Endothelial cell of umbilical vein (primary cell): ENCODE measurements around the gene MAMDC4. TPM values are rescaled to one million over a fixed set of nuclear protein-coding genes. Genes with fewer than 3 reads are reported as not detected.

Source experiments
- BruUV-seq: library from RNA; stranded (reverse); fragments of 400-500 nt; replicated peaks from 2 replicates; lab custom pipeline; 2021; lab: Mats Ljungman, UMichigan
- CTCF ChIA-PET: fragments of 300-600, 350-600 bp; sonication (Branson Sonifier 250); formaldehyde crosslinking; loops from one replicate; lab custom pipeline; 2021; ENCODE audit warnings: antibody characterized with exemption, inconsistent platforms; lab: Charles Lee
- POLR2A ChIA-PET: fragments of 300-600, 350-600 bp; sonication (Branson Sonifier 250); formaldehyde crosslinking; loops from one replicate; lab custom pipeline; 2021; ENCODE audit warnings: antibody characterized with exemption, inconsistent platforms; lab: Charles Lee
- DNase-seq: peaks from one replicate; pipeline ENCODE4 v3.0.0-alpha.2; 2011; ENCODE audit warnings: low read depth, low spot score
- FAIRE-seq: peaks from 2 replicates; lab custom pipeline; 2011; peaks lifted over from hg19 to GRCh38; lab: Jason Lieb, UNC
- H2AFZ ChIP-seq: 2 replicates; pipeline ENCODE4 v1.6.0; 2012; ENCODE audit warnings: low read depth, low read length, control low read depth, inconsistent platforms
- H3K27ac ChIP-seq: 2 replicates; pipeline ENCODE4 v1.5.1; 2011; ENCODE audit warnings: low read depth, mild to moderate bottlenecking, control low read depth, low read length, moderate library complexity; ENCODE audit not compliant: insufficient read depth
- H3K27me3 ChIP-seq, 2 experiments: 2 replicates each; pipeline versions ENCODE4 v1.6.0 to v1.6.1; 2011; ENCODE audit warnings: low read length in 2 of 2, mixed read lengths in 1 of 2; ENCODE audit not compliant: control insufficient read depth in 2 of 2, insufficient read depth in 2 of 2
- H3K36me3 ChIP-seq, 2 experiments: 2 replicates in 1 of 2; 3 replicates in 1 of 2; pipeline ENCODE4 v1.5.1; 2011; ENCODE audit warnings: low read length in 2 of 2, mild to moderate bottlenecking in 1 of 2, moderate library complexity in 1 of 2; ENCODE audit not compliant: control insufficient read depth in 2 of 2, insufficient read depth in 2 of 2; ENCODE audit errors: extremely low read depth in 1 of 2
- H3K4me1 ChIP-seq: 3 replicates; pipeline ENCODE4 v1.5.1; 2011; ENCODE audit warnings: mild to moderate bottlenecking, low read length; ENCODE audit not compliant: control insufficient read depth, insufficient read depth; ENCODE audit errors: extremely low read depth
- H3K4me2 ChIP-seq: 2 replicates; pipeline ENCODE4 v1.6.1; 2011; ENCODE audit warnings: low read length, control low read depth, mixed read lengths; ENCODE audit not compliant: insufficient read depth
- H3K4me3 ChIP-seq, 3 experiments: fragments of 200-600 bp in 1 of 3; sonication (generic), shearing (Covaris generic) in 1 of 3; replicated peaks in 1 of 3; 2 replicates each; pipeline ENCODE4 v1.5.1; 2011 to 2016; ENCODE audit warnings: control low read depth in 3 of 3, low read length in 3 of 3, mild to moderate bottlenecking in 2 of 3, inconsistent platforms in 1 of 3, low read depth in 1 of 3, moderate library complexity in 1 of 3; ENCODE audit not compliant: insufficient read depth in 1 of 3
- H3K79me2 ChIP-seq: 2 replicates; pipeline ENCODE4 v1.6.0; 2012; ENCODE audit warnings: low read length, inconsistent platforms; ENCODE audit not compliant: control insufficient read depth, insufficient read depth
- H3K9ac ChIP-seq: replicated peaks from 2 replicates; pipeline ENCODE3; 2011; ENCODE audit warnings: low read length, control low read depth; ENCODE audit not compliant: insufficient read depth; ENCODE audit errors: extremely low read depth
- H3K9me1 ChIP-seq: replicated peaks from 3 replicates; pipeline ENCODE4 v1.6.0; 2011; ENCODE audit warnings: mild to moderate bottlenecking, low read length; ENCODE audit not compliant: control insufficient read depth, insufficient read depth; ENCODE audit errors: extremely low read depth
- H3K9me3 ChIP-seq: replicated peaks from 2 replicates; pipeline ENCODE4 v1.5.1; 2012; ENCODE audit warnings: low read length, inconsistent platforms; ENCODE audit not compliant: control insufficient read depth, insufficient read depth
- H4K20me1 ChIP-seq: replicated peaks from 2 replicates; pipeline ENCODE3; 2011; ENCODE audit warnings: mild to moderate bottlenecking, low read length; ENCODE audit not compliant: control insufficient read depth, insufficient read depth; ENCODE audit errors: extremely low read depth
- CTCF ChIP-seq, 2 donors: IDR thresholded peaks; 1 replicate in 1 of 2; 2 replicates in 1 of 2; pipeline ENCODE4 v1.5.1; 2011; ENCODE audit warnings: low read length in 2 of 2, mild to moderate bottlenecking in 2 of 2, moderate library complexity in 2 of 2, control low read depth in 1 of 2, inconsistent platforms in 1 of 2, low read depth in 1 of 2; ENCODE audit not compliant: insufficient read depth in 1 of 2; ENCODE audit errors: extremely low read depth in 1 of 2
- EZH2 ChIP-seq: IDR thresholded peaks from 2 replicates; pipeline ENCODE4 v1.6.1; 2012; ENCODE audit warnings: borderline replicate concordance, low read depth, mild to moderate bottlenecking, moderate library complexity, low read length, inconsistent platforms; ENCODE audit not compliant: severe bottlenecking
- FOS ChIP-seq: IDR thresholded peaks from 2 replicates; pipeline ENCODE4 v1.6.1; 2011; ENCODE audit warnings: mild to moderate bottlenecking, low read length, moderate library complexity, borderline replicate concordance; ENCODE audit not compliant: insufficient read depth
- GATA2 ChIP-seq: IDR thresholded peaks from 2 replicates; pipeline ENCODE4 v1.7.0; 2011; ENCODE audit warnings: low read depth, mild to moderate bottlenecking, moderate library complexity, mixed read lengths, low read length; ENCODE audit not compliant: insufficient read length, insufficient read depth
- JUN ChIP-seq: IDR thresholded peaks from 2 replicates; pipeline ENCODE4 v1.6.1; 2011; ENCODE audit warnings: borderline replicate concordance, low read depth; ENCODE audit not compliant: insufficient read length, insufficient read depth
- MAX ChIP-seq: IDR thresholded peaks from 2 replicates; pipeline ENCODE4 v1.6.1; 2011; ENCODE audit not compliant: insufficient read depth, insufficient read length
- MYC ChIP-seq: IDR thresholded peaks from one replicate; pipeline ENCODE4 v1.6.1; 2011; ENCODE audit warnings: mild to moderate bottlenecking, low read depth, low read length
- POLR2A ChIP-seq: IDR thresholded peaks from 2 replicates; pipeline ENCODE4 v1.6.1; 2012; ENCODE audit warnings: low read depth, mild to moderate bottlenecking, control low read depth, low read length
- POLR2AphosphoS5 ChIP-seq: IDR thresholded peaks from 2 replicates; pipeline ENCODE4 v1.6.1; 2012; ENCODE audit warnings: low read depth, mild to moderate bottlenecking, control low read depth, low read length, moderate library complexity; ENCODE audit not compliant: insufficient read depth
- dilution Hi-C: fragments of 300-500 bp; cut with MboI; formaldehyde crosslinking; loops from one replicate; pipeline ENCODE4 v1.15.0; 2019; ENCODE audit warnings: low sequenced_read_pairs; ENCODE audit not compliant: extremely low pct_ligation_motif_present
- intact Hi-C: fragments of 100-400 bp; cut with micrococcal nuclease; formaldehyde crosslinking; loops from one replicate; pipeline ENCODE4 v1.10.0; 2022
- polyA plus RNA-seq, 4 experiments: library from polyadenylated mRNA; depleted of rRNA in 3 of 4; stranded (reverse) in 3 of 4; unstranded in 1 of 4; fragments of >200 nt; gene quantifications; 2 replicates each; pipeline versions ENCODE4 v1.2.1 to v1.2.3, GENCODE V29; 2011 to 2012; ENCODE audit warnings: missing spikeins in 1 of 4
- total RNA-seq: library from RNA; stranded (reverse); gene quantifications from 2 replicates; pipeline ENCODE4 v1.2.3, GENCODE V29; 2021

Gene MAMDC4
- total and polyA plus RNA-seq, 2 donors (not counting 3 experiments of a cell fraction or from before 2014, with no cell fraction given), result 3.6 to 7.2 TPM

- H3K4me1 ChIP-seq, result peaks cover 14% of the 10 kb centered on the region
- H3K27me3 ChIP-seq, result no peaks in the 10 kb centered on the region
- H3K9ac ChIP-seq, result no peak overlapping the region
- TF ChIP-seq JUN (no peak), MYC (no peak), FOS (no peak), POLR2AphosphoS5 (no peak), MAX (no peak), EZH2 (no peak), CTCF (IDR thresholded peaks at IDR 0.05; ENCODE audit: extremely low read depth in 1 of 2, insufficient read depth in 1 of 2, low read depth in 1 of 2, low read length in 2 of 2) (no peak), GATA2 (no peak), POLR2A (no peak)
- peaks cover 2 to 13% of the 10 kb centered on the region in 2 experiments for H3K36me3 ChIP-seq
- dilution Hi-C loops, result no loop called here
- ChIA-PET CTCF (no interaction called here), POLR2A (no interaction called here)
- intact Hi-C loops, result no loop called here
- no peaks in the 10 kb centered on the region for H3K9me1 ChIP-seq
- DNase-seq, result no peak
- peaks cover 24% of the 10 kb centered on the region for H3K79me2 ChIP-seq
- no peak overlapping the region for H3K4me3 ChIP-seq
- H4K20me1 ChIP-seq, result no peaks in the 10 kb centered on the region
- no TSS peak for BruUV-seq
- no peaks in the 10 kb centered on the region for H3K9me3 ChIP-seq
- no peak overlapping the region for H2AFZ ChIP-seq
- H3K4me2 ChIP-seq, result no peak overlapping the region
- no peak for FAIRE-seq
- H3K27ac ChIP-seq, result no peak overlapping the region
Observed at GRCh38 chr9:136899196-136899595, 47.0 kb downstream of the MAMDC4 start.
